ENCODE measurements around the gene RAD23A.

The RAD23A gene

GRCh38 chr19:12922959-12923358 is 22.7 kb upstream of the RAD23A start:
- Histone ChIP-seq H3K27me3 (ENCODE audit: control insufficient read depth in 2 of 2, insufficient read depth in 2 of 2, low read length in 2 of 2) (no peaks in the 10 kb centered on the region), H3K9me3 (ENCODE audit: control insufficient read depth in 2 of 2, low read length in 2 of 2) (no peaks in the 10 kb centered on the region), H3K4me3 (ENCODE audit: low read length in 2 of 2) (no peak overlapping the region), H3K9ac (ENCODE audit: low read depth in 1 of 2, low read length in 2 of 2) (no peak overlapping the region), H3K4me1 (ENCODE audit: control insufficient read depth in 2 of 2, insufficient read depth in 2 of 2, low read length in 2 of 2) (peaks cover 3 to 6% of the 10 kb centered on the region in 2 donors), H3K27ac (ENCODE audit: low read depth in 2 of 2, low read length in 2 of 2) (no peak overlapping the region), H3K36me3 (ENCODE audit: control insufficient read depth in 2 of 2, insufficient read depth in 2 of 2, low read length in 2 of 2) (peaks cover 33 to 42% of the 10 kb centered on the region in 2 donors)

- H3K4me3 ChIP-seq (ENCODE audit: low read length in 2 of 2), result no peak overlapping the region
- H3K9me3 ChIP-seq (ENCODE audit: control insufficient read depth in 2 of 2, low read length in 2 of 2), result no peaks in the 10 kb centered on the region
- no peaks in the 10 kb centered on the region for H3K4me1 ChIP-seq (ENCODE audit: control insufficient read depth in 2 of 2, insufficient read depth in 2 of 2, low read length in 2 of 2)
- no peak overlapping the region for H3K9ac ChIP-seq (ENCODE audit: low read depth in 1 of 2, low read length in 2 of 2)
- H3K36me3 ChIP-seq (ENCODE audit: control insufficient read depth in 2 of 2, insufficient read depth in 2 of 2, low read length in 2 of 2), result peaks cover 40 to 56% of the 10 kb centered on the region in 2 donors
- no peak overlapping the region for H3K27ac ChIP-seq (ENCODE audit: low read depth in 2 of 2, low read length in 2 of 2)
- H3K27me3 ChIP-seq (ENCODE audit: control insufficient read depth in 2 of 2, insufficient read depth in 2 of 2, low read length in 2 of 2), result no peaks in the 10 kb centered on the region
Measured at GRCh38 chr19:12924621-12925310, 20.9 kb upstream of the RAD23A start.

- peaks cover 20 to 32% of the 10 kb centered on the region in 2 donors for H3K36me3 ChIP-seq (ENCODE audit: control insufficient read depth in 2 of 2, insufficient read depth in 2 of 2, low read length in 2 of 2)
Measured at GRCh38 chr19:12930002-12930645, 15.5 kb upstream of the RAD23A start.

DNA sequence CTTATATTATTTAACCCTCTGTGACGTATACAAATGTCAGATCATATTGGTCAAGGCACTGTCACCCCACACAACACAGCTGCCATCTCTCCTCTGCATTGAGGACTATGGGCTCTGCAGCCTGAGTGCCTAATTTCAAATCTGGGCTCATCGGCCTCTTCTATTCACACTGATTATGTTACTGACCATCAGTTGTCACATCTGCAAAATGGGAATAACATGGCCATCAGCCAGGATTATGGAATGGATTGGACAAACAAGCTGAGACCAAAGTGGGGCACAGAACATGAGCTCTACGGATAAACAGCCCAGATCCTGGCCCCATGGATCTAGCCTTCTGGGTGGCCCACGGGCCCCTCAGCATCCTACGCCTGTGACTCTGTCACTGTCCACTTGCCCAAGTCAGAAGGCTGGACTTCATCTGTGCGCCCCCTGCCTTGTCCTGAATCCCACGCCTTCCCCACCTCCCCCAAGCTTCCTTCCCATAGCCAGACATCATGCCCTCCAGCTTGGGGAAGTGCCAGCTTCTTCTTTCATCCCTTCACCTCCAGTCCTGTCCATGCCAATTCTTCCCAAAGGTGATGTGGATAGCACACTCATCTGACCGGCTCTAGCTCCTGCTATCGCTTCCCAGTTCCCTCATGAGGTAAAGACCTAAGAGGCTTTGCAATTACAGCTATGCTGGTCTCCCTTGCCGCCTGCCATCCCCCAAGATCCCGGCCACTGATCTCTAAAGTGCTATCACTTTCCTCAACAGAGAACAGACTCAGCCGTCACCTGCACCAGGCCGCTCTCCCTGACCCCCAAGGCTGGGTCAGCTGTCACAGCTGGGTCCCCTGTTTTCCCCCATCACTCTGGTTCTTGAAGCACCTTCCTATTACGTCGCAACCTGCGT is 13.0 kb upstream of the RAD23A start:
- peak overlapping the region in 1 of 2 donors; percentile 85 for H3K27ac ChIP-seq (ENCODE audit: low read depth in 2 of 2, low read length in 2 of 2)
- H3K4me3 ChIP-seq (ENCODE audit: low read length in 2 of 2), result peak overlapping the region; percentile 87 to 99
- H3K9ac ChIP-seq (ENCODE audit: low read depth in 1 of 2, low read length in 2 of 2), result peak overlapping the region; percentile 94 to 95
- no peaks in the 10 kb centered on the region for H3K9me3 ChIP-seq (ENCODE audit: control insufficient read depth in 2 of 2, low read length in 2 of 2)
- no peaks in the 10 kb centered on the region for H3K27me3 ChIP-seq (ENCODE audit: control insufficient read depth in 2 of 2, insufficient read depth in 2 of 2, low read length in 2 of 2)
- H3K4me1 ChIP-seq (ENCODE audit: control insufficient read depth in 2 of 2, insufficient read depth in 2 of 2, low read length in 2 of 2), result peaks cover 12 to 15% of the 10 kb centered on the region in 2 donors
- peaks cover 11 to 21% of the 10 kb centered on the region in 2 donors for H3K36me3 ChIP-seq (ENCODE audit: control insufficient read depth in 2 of 2, insufficient read depth in 2 of 2, low read length in 2 of 2)

More at GRCh38 chr19:12930002-12930645, 15.5 kb upstream of the RAD23A start:
- Histone ChIP-seq H3K4me3 (ENCODE audit: low read length in 2 of 2) (no peak overlapping the region), H3K27me3 (ENCODE audit: control insufficient read depth in 2 of 2, insufficient read depth in 2 of 2, low read length in 2 of 2) (no peaks in the 10 kb centered on the region), H3K27ac (ENCODE audit: low read depth in 2 of 2, low read length in 2 of 2) (no peak overlapping the region), H3K9ac (ENCODE audit: low read depth in 1 of 2, low read length in 2 of 2) (no peak overlapping the region), H3K4me1 (ENCODE audit: control insufficient read depth in 2 of 2, insufficient read depth in 2 of 2, low read length in 2 of 2) (peaks cover 9 to 10% of the 10 kb centered on the region in 2 donors), H3K9me3 (ENCODE audit: control insufficient read depth in 2 of 2, low read length in 2 of 2) (no peaks in the 10 kb centered on the region)

GRCh38 chr19:12933287-12934072 is 12.2 kb upstream of the RAD23A start, which contains the start of gene FARSA:
Gene FARSA, minus strand, starts transcription at chr19:12933711. Its CDS starts 15 bp downstream, at chr19:12933696.
- Histone ChIP-seq H3K36me3 (ENCODE audit: control insufficient read depth in 2 of 2, insufficient read depth in 2 of 2, low read length in 2 of 2) (peaks cover 11 to 14% of the 10 kb centered on the region in 2 donors), H3K4me3 (ENCODE audit: low read length in 2 of 2) (peak within 1 kb of the TSS; percentile 87 to 99), H3K27me3 (ENCODE audit: control insufficient read depth in 2 of 2, insufficient read depth in 2 of 2, low read length in 2 of 2) (no peaks in the 10 kb centered on the region), H3K9me3 (ENCODE audit: control insufficient read depth in 2 of 2, low read length in 2 of 2) (no peaks in the 10 kb centered on the region), H3K9ac (ENCODE audit: low read depth in 1 of 2, low read length in 2 of 2) (peak within 1 kb of the TSS; percentile 94 to 95), H3K27ac (ENCODE audit: low read depth in 2 of 2, low read length in 2 of 2) (peak within 1 kb of the TSS; percentile 66 to 85), H3K4me1 (ENCODE audit: control insufficient read depth in 2 of 2, insufficient read depth in 2 of 2, low read length in 2 of 2) (peaks cover 17 to 19% of the 10 kb centered on the region in 2 donors)

DNA sequence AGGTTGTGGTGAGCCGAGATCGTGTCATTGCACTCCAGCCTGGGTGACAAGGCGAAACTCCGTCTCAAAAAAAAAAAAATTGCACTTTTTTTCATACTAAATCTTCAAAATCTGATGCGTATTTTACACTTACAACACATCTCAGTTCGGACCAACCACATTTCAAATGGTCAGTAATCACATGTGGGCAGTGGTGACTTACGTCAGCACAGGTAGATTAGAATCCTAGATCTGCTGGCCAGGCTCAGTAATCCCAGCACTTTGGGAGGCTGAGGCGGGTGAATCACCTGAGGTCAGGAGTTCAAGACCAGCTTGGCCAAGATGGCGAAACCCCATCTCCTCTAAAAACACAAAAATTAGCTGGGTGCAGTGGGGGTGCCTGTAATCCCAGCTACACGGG is 10.6 kb upstream of the RAD23A start:
- Histone ChIP-seq H3K9ac (ENCODE audit: low read depth in 1 of 2, low read length in 2 of 2) (no peak overlapping the region), H3K4me3 (ENCODE audit: low read length in 2 of 2) (no peak overlapping the region), H3K27ac (ENCODE audit: low read depth in 2 of 2, low read length in 2 of 2) (no peak overlapping the region), H3K27me3 (ENCODE audit: control insufficient read depth in 2 of 2, insufficient read depth in 2 of 2, low read length in 2 of 2) (no peaks in the 10 kb centered on the region), H3K36me3 (ENCODE audit: control insufficient read depth in 2 of 2, insufficient read depth in 2 of 2, low read length in 2 of 2) (peaks cover 7% of the 10 kb centered on the region in 2 donors), H3K9me3 (ENCODE audit: control insufficient read depth in 2 of 2, low read length in 2 of 2) (no peaks in the 10 kb centered on the region), H3K4me1 (ENCODE audit: control insufficient read depth in 2 of 2, insufficient read depth in 2 of 2, low read length in 2 of 2) (peaks cover 27% of the 10 kb centered on the region in 2 donors)

- H3K4me1 ChIP-seq (ENCODE audit: control insufficient read depth in 2 of 2, insufficient read depth in 2 of 2, low read length in 2 of 2), result peaks cover 33 to 37% of the 10 kb centered on the region in 2 donors
- H3K4me3 ChIP-seq (ENCODE audit: low read length in 2 of 2), result no peak overlapping the region
- no peaks in the 10 kb centered on the region for H3K9me3 ChIP-seq (ENCODE audit: control insufficient read depth in 2 of 2, low read length in 2 of 2)
- no peak overlapping the region for H3K27ac ChIP-seq (ENCODE audit: low read depth in 2 of 2, low read length in 2 of 2)
- no peaks in the 10 kb centered on the region for H3K27me3 ChIP-seq (ENCODE audit: control insufficient read depth in 2 of 2, insufficient read depth in 2 of 2, low read length in 2 of 2)
- peaks cover 17 to 18% of the 10 kb centered on the region in 2 donors for H3K36me3 ChIP-seq (ENCODE audit: control insufficient read depth in 2 of 2, insufficient read depth in 2 of 2, low read length in 2 of 2)
- no peak overlapping the region for H3K9ac ChIP-seq (ENCODE audit: low read depth in 1 of 2, low read length in 2 of 2)
Measured at GRCh38 chr19:12936582-12936981, 9.1 kb upstream of the RAD23A start.

GRCh38 chr19:12937093-12937926 is 8.4 kb upstream of the RAD23A start:
- Histone ChIP-seq H3K9me3 (ENCODE audit: control insufficient read depth in 2 of 2, low read length in 2 of 2) (no peaks in the 10 kb centered on the region), H3K9ac (ENCODE audit: low read depth in 1 of 2, low read length in 2 of 2) (peak overlapping the region; percentile 48 to 52), H3K4me1 (ENCODE audit: control insufficient read depth in 2 of 2, insufficient read depth in 2 of 2, low read length in 2 of 2) (peaks cover 32 to 35% of the 10 kb centered on the region in 2 donors), H3K27me3 (ENCODE audit: control insufficient read depth in 2 of 2, insufficient read depth in 2 of 2, low read length in 2 of 2) (no peaks in the 10 kb centered on the region), H3K36me3 (ENCODE audit: control insufficient read depth in 2 of 2, insufficient read depth in 2 of 2, low read length in 2 of 2) (peaks cover 21 to 24% of the 10 kb centered on the region in 2 donors), H3K27ac (ENCODE audit: low read depth in 2 of 2, low read length in 2 of 2) (peak overlapping the region; percentile 6 to 68), H3K4me3 (ENCODE audit: low read length in 2 of 2) (peak overlapping the region; percentile 60 to 74)
